ENCODE results near the gene CD7. TPM values are rescaled to one million over a fixed set of nuclear protein-coding genes. Genes with fewer than 3 reads are reported as not detected.
A peak's percentile ranks its signal among the peaks of the same experiment; 100 is the strongest.

CD7 gene
- total and polyA plus RNA-seq, 9 of the 15 experiments (the other 6 are each of a cell fraction or from before 2014, with no cell fraction given), result 0.21 to 0.35 TPM; not detected in 7

GRCh38 chr17:82351713-82352488 lies 34.5 kb upstream of the CD7 start (continued):
- TF ChIP-seq THRA (IDR thresholded peaks at IDR 0.05) (no peak), GATAD2B (IDR thresholded peaks at IDR 0.05; ENCODE audit: borderline replicate concordance) (no peak), ZNF445 (CRISPR knock-in tag; IDR thresholded peaks at IDR 0.05; ENCODE audit: low read depth) (no peak), ZNF639 (CRISPR knock-in tag; conservative IDR thresholded peaks at IDR 0.05 in 1 of 2, IDR thresholded peaks at IDR 0.05 in 1 of 2) (no peak), HDAC3 (IDR thresholded peaks at IDR 0.05; ENCODE audit: borderline replicate concordance, partially characterized antibody) (no peak), ZNF449 (CRISPR knock-in tag; IDR thresholded peaks at IDR 0.05) (no peak), RNF2 (IDR thresholded peaks at IDR 0.05) (no peak), SNIP1 (IDR thresholded peaks at IDR 0.05; ENCODE audit: low read depth) (no peak), SMAD2 (IDR thresholded peaks at IDR 0.05; ENCODE audit: low read depth, low read length) (no peak), GABPA (tag; conservative IDR thresholded peaks at IDR 0.05; ENCODE audit: low read depth) (no peak), ARNT (IDR thresholded peaks at IDR 0.05) (no peak), MAZ (CRISPR knock-in tag; conservative IDR thresholded peaks at IDR 0.05 in 1 of 2, IDR thresholded peaks at IDR 0.05 in 1 of 2) (0 out of 4 replicates have a peak, but pooled peaks have one; percentile 22 to 39), ZNF140 (CRISPR knock-in tag; IDR thresholded peaks at IDR 0.05) (no peak), RFX5 (IDR thresholded peaks at IDR 0.05; ENCODE audit: low read depth, low read length) (peak; percentile 90), ZNF609 (CRISPR knock-in tag; IDR thresholded peaks at IDR 0.05; ENCODE audit: borderline replicate concordance) (no peak), SNRNP70 (optimal IDR thresholded peaks at IDR 0.05; ENCODE audit: low read depth, low read length) (no peak)

Measured in K562 (cell line).